Spinal cord (tissue), 10 donors: ENCODE data around the gene RABAC1. TPM values are rescaled to one million over a fixed set of nuclear protein-coding genes. Genes with fewer than 3 reads are reported as not detected.
"Not testable (repeated sequence)": the region's sequence is repeated elsewhere in the genome, so short reads cannot be mapped to it uniquely, and the experiment has no call there.

ENCODE experiments used
- DNase-seq, 6 donors: peaks; one replicate each; pipeline versions ENCODE4 v3.0.0 to v3.0.0-alpha.2; 2013 to 2015; ENCODE audit warnings: low spot score in 6 of 6, low read depth in 4 of 6
- H3K27ac ChIP-seq: one replicate; pipeline ENCODE4 v1.5.1; 2013; ENCODE audit warnings: low read depth, low read length, control low read depth
- H3K27me3 ChIP-seq: one replicate; pipeline ENCODE4 v1.6.1; 2013; ENCODE audit warnings: low read length; ENCODE audit not compliant: control insufficient read depth, insufficient read depth
- H3K36me3 ChIP-seq: one replicate; pipeline ENCODE4 v1.6.1; 2013; ENCODE audit warnings: low read length; ENCODE audit not compliant: control insufficient read depth, insufficient read depth
- H3K4me1 ChIP-seq: one replicate; pipeline ENCODE4 v1.6.1; 2013; ENCODE audit warnings: low read length; ENCODE audit not compliant: control insufficient read depth, insufficient read depth
- H3K4me3 ChIP-seq: one replicate; pipeline ENCODE4 v1.5.1; 2013; ENCODE audit warnings: low read depth, low read length, control low read depth
- H3K9me3 ChIP-seq: one replicate; pipeline ENCODE4 v1.6.1; 2013; ENCODE audit warnings: low read length; ENCODE audit not compliant: control insufficient read depth, insufficient read depth
- whole genome bisulfite sequencing: methylation state at CpG from one replicate; pipeline ENCODE4 v1.1.5; 2013; ENCODE audit warnings: missing lambda C conversion rate; ENCODE audit not compliant: insufficient coverage; 5-methylcytosine and 5-hydroxymethylcytosine counted together
- polyA plus RNA-seq, 2 donors: library from polyadenylated mRNA; unstranded; fragments of 120-200 nt; gene quantifications; one replicate each; pipeline ENCODE4 v1.2.1, GENCODE V29; 2013; ENCODE audit not compliant: insufficient read length in 2 of 2
- total RNA-seq, 2 donors: library from RNA; depleted of rRNA in 1 of 2; stranded (reverse); fragments of 120-200 nt in 1 of 2; fragments of >200 nt in 1 of 2; gene quantifications; one replicate each; pipeline versions ENCODE4 v1.2.3 to v1.2.4, GENCODE V29; 2013 to 2014
- donor health status: healthy.

Gene RABAC1
- total and polyA plus RNA-seq, 4 donors = 98.0 to 202 (median 182) TPM

- 93% methylated on average over 5 of the region's 5 CpGs for WGBS
- no peak overlapping the region for H3K27ac ChIP-seq
These were observed 40.4 kb downstream of the RABAC1 start for GRCh38 chr19:41918653-41919244.

GRCh38 chr19:41918095-41918494 lies 41.0 kb downstream of the RABAC1 start:
- Histone ChIP-seq H3K9me3 (no peaks in the 10 kb centered on the region), H3K4me3 (no peak overlapping the region), H3K27ac (no peak overlapping the region), H3K36me3 (no peaks in the 10 kb centered on the region), H3K4me1 (peaks cover 13% of the 10 kb centered on the region), H3K27me3 (peaks cover 85% of the 10 kb centered on the region)
- no peak for DNase-seq
- WGBS = 84% methylated on average over 5 of the region's 6 CpGs

More at GRCh38 chr19:41918653-41919244, 40.4 kb downstream of the RABAC1 start:
- H3K4me1 ChIP-seq = peaks cover 9% of the 10 kb centered on the region
- H3K27me3 ChIP-seq = peaks cover 82% of the 10 kb centered on the region
- H3K9me3 ChIP-seq = no peaks in the 10 kb centered on the region
- no peaks in the 10 kb centered on the region for H3K36me3 ChIP-seq
- H3K4me3 ChIP-seq = no peak overlapping the region
- DNase-seq = no peak

GRCh38 chr19:41917676-41918075 lies 41.4 kb downstream of the RABAC1 start:
- peaks cover 84% of the 10 kb centered on the region for H3K27me3 ChIP-seq
- WGBS = 51% methylated on average over 8 of the region's 12 CpGs
- H3K4me1 ChIP-seq = peaks cover 17% of the 10 kb centered on the region
- H3K4me3 ChIP-seq = no peak overlapping the region
- no peaks in the 10 kb centered on the region for H3K36me3 ChIP-seq
- no peak overlapping the region for H3K27ac ChIP-seq
- no peak for DNase-seq
- H3K9me3 ChIP-seq = no peaks in the 10 kb centered on the region

GRCh38 chr19:41915776-41916414 lies 43.2 kb downstream of the RABAC1 start:
- Histone ChIP-seq H3K27me3 (peaks cover 85% of the 10 kb centered on the region), H3K4me1 (peaks cover 16% of the 10 kb centered on the region), H3K36me3 (no peaks in the 10 kb centered on the region), H3K4me3 (no peak overlapping the region), H3K27ac (no peak overlapping the region), H3K9me3 (no peaks in the 10 kb centered on the region)
- 42% methylated on average over 21 of the region's 27 CpGs for WGBS
- DNase-seq = no peak

GRCh38 chr19:41915021-41915775 lies 43.9 kb downstream of the RABAC1 start:
- Histone ChIP-seq H3K4me3 (no peak overlapping the region), H3K9me3 (no peaks in the 10 kb centered on the region), H3K4me1 (peaks cover 12% of the 10 kb centered on the region), H3K36me3 (no peaks in the 10 kb centered on the region), H3K27ac (no peak overlapping the region), H3K27me3 (peaks cover 85% of the 10 kb centered on the region)
- 6% methylated on average over 34 of the region's 38 CpGs for WGBS
- DNase-seq = no peak

- not testable (repeated sequence) for H3K27ac ChIP-seq, H3K9me3 ChIP-seq, H3K36me3 ChIP-seq, H3K4me3 ChIP-seq, DNase-seq
- 0% methylated on average over 1 of the region's 5 CpGs for WGBS
- Histone ChIP-seq H3K27me3 (peaks cover 83% of the 10 kb centered on the region), H3K4me1 (peaks cover 12% of the 10 kb centered on the region)
These were observed 44.7 kb downstream of the RABAC1 start for GRCh38 chr19:41914424-41914834.

GRCh38 chr19:41913538-41914423 lies 45.3 kb downstream of the RABAC1 start:
- peaks cover 80% of the 10 kb centered on the region for H3K27me3 ChIP-seq

GRCh38 chr19:41912899-41913537 lies 46.1 kb downstream of the RABAC1 start:
- no peak for DNase-seq
- H3K27me3 ChIP-seq = peaks cover 77% of the 10 kb centered on the region
- under 1% methylated on average over 45 of the region's 51 CpGs for WGBS

More at GRCh38 chr19:41913538-41914423, 45.3 kb downstream of the RABAC1 start:
- Histone ChIP-seq H3K36me3 (no peaks in the 10 kb centered on the region), H3K4me1 (peaks cover 12% of the 10 kb centered on the region), H3K4me3 (no peak overlapping the region), H3K9me3 (no peaks in the 10 kb centered on the region), H3K27ac (no peak overlapping the region)
- 5% methylated on average over 21 of the region's 21 CpGs for WGBS
- DNase-seq = no peak

More at GRCh38 chr19:41912899-41913537, 46.1 kb downstream of the RABAC1 start:
- Histone ChIP-seq H3K4me3 (no peak overlapping the region), H3K9me3 (no peaks in the 10 kb centered on the region), H3K27ac (no peak overlapping the region), H3K4me1 (peaks cover 12% of the 10 kb centered on the region), H3K36me3 (peaks cover 6% of the 10 kb centered on the region)
